Ovary (tissue), 9 donors: ENCODE measurements around the gene LANCL2. TPM values are rescaled to one million over a fixed set of nuclear protein-coding genes. Genes with fewer than 3 reads are reported as not detected.

ENCODE experiments used
- DNase-seq, 5 donors: peaks; one replicate each; pipeline ENCODE4 v3.0.0-alpha.2; 2019 to 2020
- H3K27ac ChIP-seq, 2 donors: fragments of 200-600 bp; one replicate each; pipeline versions ENCODE4 v1.5.1 to v1.8.0; 2019 to 2022
- H3K27me3 ChIP-seq: fragments of 200-600 bp; one replicate; pipeline ENCODE4 v1.8.0; 2022
- H3K36me3 ChIP-seq: fragments of 200-600 bp; sonication (generic); one replicate; pipeline ENCODE4 v1.5.1; 2019
- H3K4me1 ChIP-seq: one replicate; pipeline ENCODE4 v1.8.1; 2013; ENCODE audit warnings: mild to moderate bottlenecking, moderate library complexity; ENCODE audit not compliant: insufficient read depth
- H3K4me3 ChIP-seq: fragments of 200-600 bp; sonication (generic); one replicate; pipeline ENCODE4 v1.5.1; 2017
- H3K9me3 ChIP-seq, 2 donors: fragments of 200-600 bp in 1 of 2; sonication (generic) in 1 of 2; one replicate each; pipeline versions ENCODE4 v1.5.1 to v1.8.1; 2013 to 2019; ENCODE audit warnings: mild to moderate bottlenecking in 1 of 2, moderate library complexity in 1 of 2
- CTCF ChIP-seq, 3 donors: fragments of 450-650 bp in 2 of 3; fragments of 200-600 bp in 1 of 3; IDR thresholded peaks; one replicate each; pipeline versions ENCODE4 v1.5.1 to v1.8.0; 2016 to 2022; ENCODE audit warnings: antibody characterized with exemption in 3 of 3, mild to moderate bottlenecking in 1 of 3
- EP300 ChIP-seq: sonication (generic); formaldehyde crosslinking; IDR thresholded peaks from one replicate; pipeline ENCODE4 v1.6.1; 2017; ENCODE audit warnings: antibody characterized with exemption
- POLR2A ChIP-seq: fragments of 450-650 bp; IDR thresholded peaks from one replicate; pipeline ENCODE4 v1.6.1; 2017; ENCODE audit warnings: antibody characterized with exemption, mild to moderate bottlenecking, moderate library complexity
- WGBS, 3 donors: extraction: QIAGEN DNeasy Blood & Tissue Kit in 1 of 3; methylation state at CpG; one replicate each; pipeline versions ENCODE4 v1.1.5 to v1.1.7; 2013 to 2017; 5-methylcytosine and 5-hydroxymethylcytosine counted together
- intact Hi-C, 4 donors: fragments of 100-400 bp; cut with DNase I; formaldehyde crosslinking; loops; one replicate each; pipeline versions ENCODE4 v1.11.0 to v1.15.1; 2022 to 2023
- polyA plus RNA-seq, 2 donors: library from polyadenylated mRNA; stranded (reverse); fragments of 200-250 nt in 1 of 2; fragments of 350-450 nt in 1 of 2; fragmentation: Illumina TruSeq in 1 of 2; extraction: RNeasy Lipid Tissue Mini Kit (QIAGEN cat#74804) in 1 of 2; gene quantifications; one replicate each; pipeline ENCODE4 v1.2.3, GENCODE V29; 2013 to 2014
- total RNA-seq, 7 donors: library from RNA; depleted of rRNA in 2 of 7; stranded (reverse); fragments of >200 nt in 2 of 7; fragmentation: NEBNext Ultra II Directional in 3 of 7; extraction: Animal tissue kit (Norgen Biotek cat#: 25700) in 3 of 7; gene quantifications; one replicate each; pipeline versions ENCODE4 v1.1.0 to v1.2.4, GENCODE V29; 2016 to 2023
- donor health status: DM: no; HTN: no; CAD: no; lungs with moderate emphysema.
- donor health status: DM: no; HTN: no; CAD: no.
- donor health status: Bipolar disorder and iron deficiency.
- donor health status: DM: yes; HTN: yes; CAD: no.
- donor health status: DM: no; HTN: no; CAD: no.
- donor health status: DM: yes; HTN: yes; CAD: no.

The LANCL2 gene
- total and polyA plus RNA-seq, 9 donors = 7.5 to 20.4 (median 16.8) TPM

DNA sequence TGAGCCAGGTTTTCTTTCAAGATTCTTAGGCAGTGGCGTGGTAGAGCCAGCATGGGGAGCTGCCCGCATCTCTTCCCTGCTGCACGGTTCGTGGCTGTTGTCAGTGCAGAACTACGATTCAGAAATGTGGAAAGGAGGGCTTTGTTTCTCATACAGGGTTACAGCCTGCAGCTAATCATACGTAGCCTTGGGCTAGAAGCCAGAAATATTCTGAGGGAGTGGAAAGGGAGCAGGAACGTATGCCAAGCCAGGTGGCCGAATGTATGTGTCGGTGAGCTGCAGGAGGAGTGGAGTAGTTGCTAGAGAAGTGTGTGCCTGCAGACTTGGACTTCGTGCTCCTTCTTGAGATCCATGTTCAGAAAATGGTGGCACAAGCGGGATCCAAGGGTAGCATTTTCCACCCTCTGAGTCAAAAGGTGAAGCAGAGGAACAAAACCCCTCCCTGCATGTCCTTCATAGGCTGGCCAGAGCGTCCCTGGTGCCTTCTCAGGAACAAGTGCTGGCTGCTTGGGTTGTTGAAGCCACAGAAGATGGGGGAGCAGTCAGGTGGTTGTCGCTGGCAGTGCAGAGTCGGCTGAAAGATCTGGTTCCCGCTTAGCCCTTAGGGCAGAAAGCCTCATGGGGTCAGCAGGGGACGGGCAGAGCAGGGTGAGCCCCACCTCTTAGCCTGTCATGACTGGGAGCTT, 40.9 kb downstream of the LANCL2 start:
- intact Hi-C loops = no loop called here
- H3K4me3 ChIP-seq = no peak overlapping the region
- DNase-seq = peak in 1 of 5 donors; percentile 22
- H3K9me3 ChIP-seq = no peaks in the 10 kb centered on the region
- H3K4me1 ChIP-seq = no peaks in the 10 kb centered on the region
- 26 to 43% (median 37%) methylated on average over 16 of the region's 16 CpGs for WGBS, 3 donors
- no peaks in the 10 kb centered on the region for H3K27me3 ChIP-seq
- TF ChIP-seq EP300 (no peak), CTCF (IDR thresholded peaks at IDR 0.05) (no peak), POLR2A (no peak)
- no peaks in the 10 kb centered on the region for H3K36me3 ChIP-seq
- H3K27ac ChIP-seq = peak overlapping the region in 1 of 2 donors; percentile 23

DNA sequence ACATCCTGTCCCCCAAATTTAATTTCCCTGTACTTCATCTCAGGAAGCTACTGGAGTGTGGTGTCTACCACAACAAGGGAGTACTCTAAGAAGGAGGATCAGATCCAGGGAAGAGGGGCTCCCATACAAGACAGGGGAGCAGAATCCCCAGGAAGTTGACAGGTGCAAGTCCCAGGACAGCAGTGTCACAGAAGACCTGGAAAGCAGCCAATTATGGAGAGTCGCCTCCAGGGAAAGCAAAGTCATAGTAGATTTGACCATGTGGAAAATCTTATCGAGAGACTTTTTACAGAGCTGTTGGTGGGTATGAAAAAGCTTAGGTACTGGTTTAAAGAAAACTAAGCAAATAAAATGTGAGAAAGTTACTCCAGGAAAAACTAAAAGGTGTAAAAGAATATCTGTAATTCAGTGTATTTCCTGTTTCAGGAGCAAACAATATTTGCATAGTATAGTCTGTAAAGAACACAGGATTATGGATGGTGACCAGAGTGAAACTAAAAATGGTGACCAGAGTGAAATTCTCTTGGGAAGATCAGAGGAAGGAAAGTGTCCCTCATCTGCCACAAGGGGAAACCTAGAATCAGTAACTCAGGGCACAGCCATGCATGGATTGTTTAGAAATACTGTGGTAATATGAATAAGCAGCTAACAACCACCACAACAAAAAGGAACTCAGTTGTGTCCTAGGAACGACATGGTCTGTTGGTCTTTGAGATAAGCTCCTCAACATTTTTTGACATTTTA, 44.5 kb downstream of the LANCL2 start:
- Histone ChIP-seq H3K36me3 (no peaks in the 10 kb centered on the region), H3K4me1 (no peaks in the 10 kb centered on the region), H3K27ac (no peak overlapping the region), H3K4me3 (no peak overlapping the region), H3K9me3 (no peaks in the 10 kb centered on the region), H3K27me3 (no peaks in the 10 kb centered on the region)
- WGBS, 3 donors = 62 to 70% (median 63%) methylated on average over 3 of the region's 3 CpGs
- TF ChIP-seq CTCF (IDR thresholded peaks at IDR 0.05) (no peak), EP300 (no peak), POLR2A (no peak)
- DNase-seq = no peak
- intact Hi-C loops = loop anchor here in 3 of 4 donors (5.0 to 10.0 kb wide), 2 partner anchors 132 to 635 kb away; no protein-coding TSS in a partner anchor

- H3K27ac ChIP-seq = no peak overlapping the region
- H3K27me3 ChIP-seq = no peaks in the 10 kb centered on the region
- H3K4me1 ChIP-seq = no peaks in the 10 kb centered on the region
- no peak overlapping the region for H3K4me3 ChIP-seq
- 71 to 76% (median 75%) methylated on average over 4 of the region's 4 CpGs for WGBS, 3 donors
- no peak for DNase-seq
- no peaks in the 10 kb centered on the region for H3K9me3 ChIP-seq
- TF ChIP-seq CTCF (IDR thresholded peaks at IDR 0.05) (no peak), POLR2A (no peak), EP300 (no peak)
- intact Hi-C loops = loop anchor here in 3 of 4 donors (5.0 to 10.0 kb wide), 2 partner anchors 133 to 636 kb away; no protein-coding TSS in a partner anchor
- no peaks in the 10 kb centered on the region for H3K36me3 ChIP-seq
Observed at GRCh38 chr7:55410667-55411239, 45.6 kb downstream of the LANCL2 start.

GRCh38 chr7:55411844-55412243, 46.7 kb downstream of the LANCL2 start:
- no peaks in the 10 kb centered on the region for H3K4me1 ChIP-seq
- H3K27ac ChIP-seq = no peak overlapping the region
- H3K27me3 ChIP-seq = no peaks in the 10 kb centered on the region
- H3K4me3 ChIP-seq = no peak overlapping the region
- WGBS, 3 donors = 87 to 93% (median 93%) methylated on average over 12 of the region's 12 CpGs
- no peaks in the 10 kb centered on the region for H3K9me3 ChIP-seq
- no peak for TF ChIP-seq POLR2A
- no peak for TF ChIP-seq EP300
- no peak for TF ChIP-seq CTCF (IDR thresholded peaks at IDR 0.05)
- H3K36me3 ChIP-seq = no peaks in the 10 kb centered on the region
- no peak for DNase-seq
- intact Hi-C loops = loop anchor here in 3 of 4 donors (5.0 to 10.0 kb wide), 2 partner anchors 135 to 637 kb away; no protein-coding TSS in a partner anchor
